A549 (cell line): ENCODE measurements around the gene C10orf88. TPM values are rescaled to one million over a fixed set of nuclear protein-coding genes. Genes with fewer than 3 reads are reported as not detected.
"Not testable (repeated sequence)": the region's sequence is repeated elsewhere in the genome, so short reads cannot be mapped to it uniquely, and the experiment has no call there.

ENCODE experiments used
- ATAC-seq, 2 experiments: fragments of 200-7000 bp in 1 of 2; fragments of >200 bp in 1 of 2; cut with Nextera tagmentation in 1 of 2; cut with Tn5 transposase in 1 of 2; 3 replicates each; pipeline versions ENCODE4 v1.8.0 to v1.9.1; 2018 to 2020; ENCODE audit warnings: mild to moderate bottlenecking in 1 of 2, moderate library complexity in 1 of 2
- CTCF ChIA-PET: fragments of 300-600 bp; sonication (Branson Sonifier 250); formaldehyde crosslinking; extraction: SDS; loops from one replicate; lab custom pipeline; 2021; ENCODE audit warnings: antibody characterized with exemption, inconsistent platforms; lab: Yijun Ruan, JAX
- POLR2A ChIA-PET: fragments of 350-600 bp; formaldehyde crosslinking; extraction: SDS; loops from one replicate; lab custom pipeline; 2021; ENCODE audit warnings: antibody characterized with exemption, inconsistent platforms; lab: Yijun Ruan, JAX
- DNase-seq, 2 experiments: peaks; one replicate each; pipeline versions ENCODE4 v3.0.0 to v3.0.0-alpha.2; 2011 to 2016; ENCODE audit warnings: low read depth in 1 of 2, low spot score in 1 of 2
- FAIRE-seq: peaks from 2 replicates; lab custom pipeline; 2011; peaks lifted over from hg19 to GRCh38; lab: Jason Lieb, UNC
- H3K27ac ChIP-seq, 2 experiments: fragments of >200 bp; sonication (Bioruptor Twin); formaldehyde crosslinking; 3 replicates each; pipeline ENCODE4 v1.5.1; 2016 to 2017
- H3K4me1 ChIP-seq: fragments of >200 bp; sonication (Bioruptor Twin); formaldehyde crosslinking; 3 replicates; pipeline ENCODE4 v1.6.1; 2016
- H3K4me2 ChIP-seq: fragments of >200 bp; sonication (Bioruptor Twin); formaldehyde crosslinking; 3 replicates; pipeline ENCODE4 v1.6.1; 2016
- H3K4me3 ChIP-seq: fragments of >200 bp; sonication (Bioruptor Twin); formaldehyde crosslinking; 3 replicates; pipeline ENCODE4 v1.5.1; 2016
- H3K9me3 ChIP-seq: fragments of >200 bp; sonication (Bioruptor Twin); formaldehyde crosslinking; 3 replicates; pipeline ENCODE4 v1.6.1; 2016
- CBX2 ChIP-seq: fragments of 200-600 bp; sonication (generic); IDR thresholded peaks from 2 replicates; pipeline ENCODE4 v1.6.1; 2016; ENCODE audit warnings: low read depth, mild to moderate bottlenecking, borderline replicate concordance
- CBX8 ChIP-seq: fragments of 200-600 bp; sonication (generic); IDR thresholded peaks from 2 replicates; pipeline ENCODE4 v1.6.1; 2016
- CEBPB ChIP-seq, 2 experiments: fragments of >200 bp in 1 of 2; sonication (Bioruptor Twin) in 1 of 2; formaldehyde crosslinking in 1 of 2; IDR thresholded peaks; 2 replicates each; pipeline ENCODE4 v1.6.1; 2012 to 2016
- CHD2 ChIP-seq: fragments of 150-350 bp; IDR thresholded peaks from 2 replicates; pipeline ENCODE4 v1.6.1; 2014; ENCODE audit warnings: low read length; ENCODE audit not compliant: partially characterized antibody
- EHMT2 ChIP-seq: fragments of 200-600 bp; sonication (generic); IDR thresholded peaks from 2 replicates; pipeline ENCODE4 v1.6.1; 2016; ENCODE audit warnings: antibody characterized with exemption, low read depth, mild to moderate bottlenecking, moderate library complexity
- ESRRA ChIP-seq: fragments of 150-350 bp; IDR thresholded peaks from 2 replicates; pipeline ENCODE4 v1.6.1; 2014; ENCODE audit warnings: mild to moderate bottlenecking, low read length, borderline replicate concordance
- JUNB ChIP-seq: fragments of >200 bp; sonication (Bioruptor Twin); formaldehyde crosslinking; IDR thresholded peaks from 2 replicates; pipeline ENCODE4 v1.6.1; 2016
- MYC ChIP-seq: IDR thresholded peaks from 2 replicates; pipeline ENCODE4 v1.6.1; 2012; ENCODE audit warnings: mild to moderate bottlenecking, inconsistent platforms, low read length, improper control_type of control experiment, borderline replicate concordance
- NFE2L2 ChIP-seq: fragments of 150-350 bp; conservative IDR thresholded peaks from 2 replicates; pipeline ENCODE4 v1.6.1; 2014; ENCODE audit warnings: low read length
- RARB ChIP-seq: fragments of 250-450 bp; sonication (Bioruptor Pico); IDR thresholded peaks from 2 replicates; pipeline ENCODE4 v1.8.0; 2021; ENCODE audit warnings: mild to moderate bottlenecking, moderate library complexity
- WGBS: methylation state at CpG from one replicate; pipeline ENCODE4 v1.1.6; 2017; ENCODE audit errors: missing lambda C conversion rate; 5-methylcytosine and 5-hydroxymethylcytosine counted together
- polyA plus RNA-seq, 4 experiments: library from polyadenylated mRNA; depleted of rRNA in 3 of 4; stranded (reverse); fragments of >200 nt; fragmentation: RNase III in 1 of 4; extraction: RNeasy Plus Mini Kit Qiagen cat#74134 plus additional on column Dnase treatment in 1 of 4; gene quantifications; 2 replicates in 3 of 4; 3 replicates in 1 of 4; pipeline ENCODE4 v1.2.3, GENCODE V29; 2011 to 2017
- TF ChIP-seq, protein P1 (sequence below): fragments of 450-650 bp; IDR thresholded peaks from 2 replicates; pipeline ENCODE4 v1.6.1; 2014; ENCODE audit warnings: antibody characterized with exemption
- TF ChIP-seq, protein P2 (sequence below): fragments of >200 bp; sonication (Bioruptor Twin); formaldehyde crosslinking; IDR thresholded peaks from 3 replicates; pipeline ENCODE4 v1.6.1; 2016
- TF ChIP-seq, protein P3 (sequence below): IDR thresholded peaks from 2 replicates; pipeline ENCODE4 v1.6.1; 2012; ENCODE audit warnings: low read depth, borderline replicate concordance
- TF ChIP-seq, protein P4 (sequence below): IDR thresholded peaks from 2 replicates; pipeline ENCODE4 v1.6.1; 2012
- TF ChIP-seq, protein P5 (sequence below): fragments of >200 bp; sonication (Bioruptor Twin); formaldehyde crosslinking; IDR thresholded peaks from 2 replicates; pipeline ENCODE4 v1.6.1; 2016
- TF ChIP-seq, protein P6 (sequence below): fragments of >200 bp; sonication (Bioruptor Twin); formaldehyde crosslinking; IDR thresholded peaks from 3 replicates; pipeline ENCODE4 v1.5.1; 2016
- TF ChIP-seq, protein P7 (sequence below): fragments of 250-450 bp; sonication (Bioruptor Pico); IDR thresholded peaks from 2 replicates; pipeline ENCODE4 v1.5.0; 2021; ENCODE audit warnings: mild to moderate bottlenecking, moderate library complexity, borderline replicate concordance

The C10orf88 gene
- polyA plus RNA-seq, 2 of the 4 experiments (the other 2 are of a cell fraction), result 11.0 to 11.9 TPM

DNA sequence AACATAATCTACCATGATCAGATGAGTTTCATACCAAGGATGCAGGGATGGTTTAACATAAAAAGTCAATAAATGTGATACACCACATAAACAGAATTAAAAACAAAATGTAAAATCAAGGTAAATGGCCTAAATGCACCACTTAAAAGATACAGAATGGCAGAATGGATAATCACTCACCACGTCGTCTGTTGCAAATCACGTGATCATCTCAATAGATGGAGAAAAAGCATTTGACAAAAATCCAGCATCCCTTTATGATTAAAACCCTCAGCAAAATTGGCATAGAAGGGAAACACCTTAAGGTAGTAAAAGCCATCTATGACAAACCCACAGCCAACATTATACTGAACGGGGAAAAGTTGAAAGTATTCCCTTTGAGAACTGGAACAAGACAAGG lies 50.2 kb downstream of the C10orf88 start:
- H3K4me2 ChIP-seq, POLR2A ChIA-PET, H3K9me3 ChIP-seq, H3K4me1 ChIP-seq, DNase-seq, FAIRE-seq, ATAC-seq, H3K27ac ChIP-seq, CTCF ChIA-PET, H3K4me3 ChIP-seq: not testable (repeated sequence)
- TF ChIP-seq, protein P1, sequence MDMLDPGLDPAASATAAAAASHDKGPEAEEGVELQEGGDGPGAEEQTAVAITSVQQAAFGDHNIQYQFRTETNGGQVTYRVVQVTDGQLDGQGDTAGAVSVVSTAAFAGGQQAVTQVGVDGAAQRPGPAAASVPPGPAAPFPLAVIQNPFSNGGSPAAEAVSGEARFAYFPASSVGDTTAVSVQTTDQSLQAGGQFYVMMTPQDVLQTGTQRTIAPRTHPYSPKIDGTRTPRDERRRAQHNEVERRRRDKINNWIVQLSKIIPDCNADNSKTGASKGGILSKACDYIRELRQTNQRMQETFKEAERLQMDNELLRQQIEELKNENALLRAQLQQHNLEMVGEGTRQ, result peak; percentile 33; the same call in 1 of the 2 replicates
- WGBS, result 53% methylated on average over 4 of the region's 4 CpGs

DNA sequence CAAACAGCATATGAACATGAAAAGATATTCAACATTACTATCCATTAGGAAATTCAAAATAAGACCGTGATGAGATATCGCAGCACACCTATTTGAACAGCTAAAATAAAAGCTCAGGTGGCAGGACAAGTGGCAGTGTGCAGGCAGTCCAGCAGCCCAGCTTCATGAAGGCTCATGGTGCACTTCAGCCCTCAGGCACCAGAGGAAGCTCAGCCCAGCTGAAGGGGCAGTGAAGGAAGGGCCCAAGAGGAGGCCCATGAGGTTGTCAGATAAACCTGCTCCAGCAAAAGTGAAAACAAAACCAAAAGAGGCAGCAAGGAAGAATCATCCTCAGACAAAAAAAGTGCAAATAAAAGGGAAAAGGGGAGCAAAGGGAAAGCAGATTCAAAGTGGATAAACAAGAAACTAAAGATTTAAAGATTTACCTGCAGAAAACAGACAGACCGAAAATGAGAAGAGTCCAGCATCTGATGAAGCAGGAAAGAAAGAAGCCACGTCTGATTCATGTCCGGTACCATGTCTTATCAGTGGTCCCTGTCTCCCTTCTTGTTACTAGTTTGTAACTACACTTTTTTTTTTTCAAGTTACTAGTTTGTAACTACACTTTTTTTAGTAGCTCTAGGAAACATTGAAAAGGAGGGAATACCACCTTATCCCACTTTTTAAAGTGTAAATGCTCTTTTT lies 59.6 kb downstream of the C10orf88 start:
- ATAC-seq, result no peak

DNA sequence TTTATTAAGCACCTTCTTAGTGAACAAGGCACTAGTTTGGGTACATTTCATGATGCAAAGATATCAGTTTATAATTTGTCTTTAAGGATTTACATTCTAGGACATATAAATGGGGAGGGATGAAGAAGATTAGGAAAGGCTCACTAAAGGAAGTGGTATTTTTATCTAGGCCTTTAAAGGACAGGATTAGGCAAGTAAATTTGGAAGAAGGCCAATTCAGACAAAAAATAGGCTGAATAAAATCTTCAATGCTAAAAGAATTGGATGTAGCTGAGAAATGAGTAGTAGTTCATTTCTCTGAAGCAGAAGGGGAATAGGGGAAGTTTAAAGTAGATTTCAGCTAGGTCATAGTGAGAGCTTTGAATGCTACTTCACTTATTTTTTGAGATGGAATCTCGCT lies 69.9 kb downstream of the C10orf88 start:
- Histone ChIP-seq H3K27ac (no peak overlapping the region), H3K4me3 (no peak overlapping the region), H3K4me1 (peaks cover 7% of the 10 kb centered on the region; the same call in 2 of the 3 replicates), H3K4me2 (no peak overlapping the region), H3K9me3 (no peaks in the 10 kb centered on the region)
- ATAC-seq, result no peak
- 100% methylated on average over 1 of the region's 1 CpG for WGBS
- TF ChIP-seq, protein P1, result no peak
- TF ChIP-seq EHMT2 (no peak), ESRRA (no peak), CBX8 (no peak), NFE2L2 (no peak)
- TF ChIP-seq, protein P2, sequence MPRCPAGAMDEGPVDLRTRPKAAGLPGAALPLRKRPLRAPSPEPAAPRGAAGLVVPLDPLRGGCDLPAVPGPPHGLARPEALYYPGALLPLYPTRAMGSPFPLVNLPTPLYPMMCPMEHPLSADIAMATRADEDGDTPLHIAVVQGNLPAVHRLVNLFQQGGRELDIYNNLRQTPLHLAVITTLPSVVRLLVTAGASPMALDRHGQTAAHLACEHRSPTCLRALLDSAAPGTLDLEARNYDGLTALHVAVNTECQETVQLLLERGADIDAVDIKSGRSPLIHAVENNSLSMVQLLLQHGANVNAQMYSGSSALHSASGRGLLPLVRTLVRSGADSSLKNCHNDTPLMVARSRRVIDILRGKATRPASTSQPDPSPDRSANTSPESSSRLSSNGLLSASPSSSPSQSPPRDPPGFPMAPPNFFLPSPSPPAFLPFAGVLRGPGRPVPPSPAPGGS, result no peak
- ChIA-PET POLR2A (no interaction called here), CTCF (no interaction called here)
- no peak for DNase-seq
- FAIRE-seq, result no peak

More for the DNA sequence above, 59.6 kb downstream of the C10orf88 start:
- POLR2A ChIA-PET, result interaction anchor here (0.6 kb wide), 1 partner anchor 14 kb away, joined by 3 read pairs; no protein-coding TSS in a partner anchor
- no peaks in the 10 kb centered on the region for H3K4me1 ChIP-seq
- TF ChIP-seq, protein P3, sequence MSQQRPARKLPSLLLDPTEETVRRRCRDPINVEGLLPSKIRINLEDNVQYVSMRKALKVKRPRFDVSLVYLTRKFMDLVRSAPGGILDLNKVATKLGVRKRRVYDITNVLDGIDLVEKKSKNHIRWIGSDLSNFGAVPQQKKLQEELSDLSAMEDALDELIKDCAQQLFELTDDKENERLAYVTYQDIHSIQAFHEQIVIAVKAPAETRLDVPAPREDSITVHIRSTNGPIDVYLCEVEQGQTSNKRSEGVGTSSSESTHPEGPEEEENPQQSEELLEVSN, result no peak
- TF ChIP-seq, protein P4, sequence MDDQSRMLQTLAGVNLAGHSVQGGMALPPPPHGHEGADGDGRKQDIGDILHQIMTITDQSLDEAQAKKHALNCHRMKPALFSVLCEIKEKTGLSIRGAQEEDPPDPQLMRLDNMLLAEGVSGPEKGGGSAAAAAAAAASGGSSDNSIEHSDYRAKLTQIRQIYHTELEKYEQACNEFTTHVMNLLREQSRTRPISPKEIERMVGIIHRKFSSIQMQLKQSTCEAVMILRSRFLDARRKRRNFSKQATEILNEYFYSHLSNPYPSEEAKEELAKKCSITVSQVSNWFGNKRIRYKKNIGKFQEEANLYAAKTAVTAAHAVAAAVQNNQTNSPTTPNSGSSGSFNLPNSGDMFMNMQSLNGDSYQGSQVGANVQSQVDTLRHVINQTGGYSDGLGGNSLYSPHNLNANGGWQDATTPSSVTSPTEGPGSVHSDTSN, result no peak
- DNase-seq, result no peak
- no peak overlapping the region for H3K27ac ChIP-seq
- 88% methylated on average over 5 of the region's 5 CpGs for WGBS
- no peak overlapping the region for H3K4me3 ChIP-seq
- no peak overlapping the region for H3K4me2 ChIP-seq
- H3K9me3 ChIP-seq, result no peaks in the 10 kb centered on the region
- FAIRE-seq, result no peak
- CTCF ChIA-PET, result no interaction called here

DNA sequence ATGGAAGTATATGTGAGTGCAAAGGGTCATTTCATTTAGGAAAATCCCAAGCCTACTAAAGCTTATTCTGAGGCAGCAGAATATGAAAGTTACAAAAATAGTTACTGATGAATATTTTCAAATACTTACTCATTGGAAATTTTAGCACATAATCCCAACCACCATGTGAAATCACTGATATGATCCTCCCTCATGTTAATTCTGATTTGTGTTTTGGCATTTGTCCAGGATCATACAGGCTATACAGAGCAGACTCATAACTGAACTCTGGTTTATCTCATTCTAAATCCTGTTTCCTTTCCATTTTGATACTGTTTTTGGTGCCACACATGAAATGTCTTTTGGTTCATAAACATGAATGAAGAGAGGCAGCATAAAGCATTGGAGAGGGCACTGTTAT lies 71.3 kb downstream of the C10orf88 start:
- ChIA-PET CTCF (no interaction called here), POLR2A (no interaction called here)
- ATAC-seq (no peak), DNase-seq (no peak), FAIRE-seq (no peak)
- no peaks in the 10 kb centered on the region for H3K9me3 ChIP-seq
- peaks cover 16% of the 10 kb centered on the region; the same call in 2 of the 3 replicates for H3K4me1 ChIP-seq
- H3K4me2 ChIP-seq, result no peak overlapping the region
- no peak overlapping the region for H3K27ac ChIP-seq
- no peak overlapping the region for H3K4me3 ChIP-seq
- TF ChIP-seq, protein P5, sequence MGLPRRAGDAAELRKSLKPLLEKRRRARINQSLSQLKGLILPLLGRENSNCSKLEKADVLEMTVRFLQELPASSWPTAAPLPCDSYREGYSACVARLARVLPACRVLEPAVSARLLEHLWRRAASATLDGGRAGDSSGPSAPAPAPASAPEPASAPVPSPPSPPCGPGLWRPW, result no peak
- TF ChIP-seq CHD2 (no peak), CBX2 (no peak), MYC (no peak), JUNB (no peak), CEBPB (IDR thresholded peaks at IDR 0.05) (no peak), RARB (CRISPR knock-in tag) (no peak)
- TF ChIP-seq, protein P3, result no peak
- TF ChIP-seq, protein P6, sequence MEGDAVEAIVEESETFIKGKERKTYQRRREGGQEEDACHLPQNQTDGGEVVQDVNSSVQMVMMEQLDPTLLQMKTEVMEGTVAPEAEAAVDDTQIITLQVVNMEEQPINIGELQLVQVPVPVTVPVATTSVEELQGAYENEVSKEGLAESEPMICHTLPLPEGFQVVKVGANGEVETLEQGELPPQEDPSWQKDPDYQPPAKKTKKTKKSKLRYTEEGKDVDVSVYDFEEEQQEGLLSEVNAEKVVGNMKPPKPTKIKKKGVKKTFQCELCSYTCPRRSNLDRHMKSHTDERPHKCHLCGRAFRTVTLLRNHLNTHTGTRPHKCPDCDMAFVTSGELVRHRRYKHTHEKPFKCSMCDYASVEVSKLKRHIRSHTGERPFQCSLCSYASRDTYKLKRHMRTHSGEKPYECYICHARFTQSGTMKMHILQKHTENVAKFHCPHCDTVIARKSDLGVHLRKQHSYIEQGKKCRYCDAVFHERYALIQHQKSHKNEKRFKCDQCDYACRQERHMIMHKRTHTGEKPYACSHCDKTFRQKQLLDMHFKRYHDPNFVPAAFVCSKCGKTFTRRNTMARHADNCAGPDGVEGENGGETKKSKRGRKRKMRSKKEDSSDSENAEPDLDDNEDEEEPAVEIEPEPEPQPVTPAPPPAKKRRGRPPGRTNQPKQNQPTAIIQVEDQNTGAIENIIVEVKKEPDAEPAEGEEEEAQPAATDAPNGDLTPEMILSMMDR, result no peak
- TF ChIP-seq, protein P7, sequence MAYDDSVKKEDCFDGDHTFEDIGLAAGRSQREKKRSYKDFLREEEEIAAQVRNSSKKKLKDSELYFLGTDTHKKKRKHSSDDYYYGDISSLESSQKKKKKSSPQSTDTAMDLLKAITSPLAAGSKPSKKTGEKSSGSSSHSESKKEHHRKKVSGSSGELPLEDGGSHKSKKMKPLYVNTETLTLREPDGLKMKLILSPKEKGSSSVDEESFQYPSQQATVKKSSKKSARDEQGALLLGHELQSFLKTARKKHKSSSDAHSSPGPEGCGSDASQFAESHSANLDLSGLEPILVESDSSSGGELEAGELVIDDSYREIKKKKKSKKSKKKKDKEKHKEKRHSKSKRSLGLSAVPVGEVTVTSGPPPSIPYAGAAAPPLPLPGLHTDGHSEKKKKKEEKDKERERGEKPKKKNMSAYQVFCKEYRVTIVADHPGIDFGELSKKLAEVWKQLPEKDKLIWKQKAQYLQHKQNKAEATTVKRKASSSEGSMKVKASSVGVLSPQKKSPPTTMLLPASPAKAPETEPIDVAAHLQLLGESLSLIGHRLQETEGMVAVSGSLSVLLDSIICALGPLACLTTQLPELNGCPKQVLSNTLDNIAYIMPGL (CRISPR knock-in tag), result no peak
